Suppressor macrophage (primary cell): ENCODE results near the gene SORBS1.
A peak's percentile ranks its signal among the peaks of the same experiment; 100 is the strongest.
"Not testable (repeated sequence)": the region's sequence is repeated elsewhere in the genome, so short reads cannot be mapped to it uniquely, and the experiment has no call there.

ENCODE experiments used
- DNase-seq, 4 experiments: peaks; one replicate each; pipeline ENCODE4 v3.0.0-alpha.2; 2020 to 2022

The SORBS1 gene

GRCh38 chr10:95482501-95483233 is 78.5 kb downstream of the SORBS1 start:
- no peak for DNase-seq

GRCh38 chr10:95480901-95481491 is 80.2 kb downstream of the SORBS1 start:
- peak in 1 of 4 experiments; percentile 34 for DNase-seq

- DNase-seq: peak in 3 of 4 experiments; percentile 7 to 37 (median 10)
These were observed 80.9 kb downstream of the SORBS1 start for GRCh38 chr10:95480102-95480900.

- no peak for DNase-seq
These were observed 82.2 kb downstream of the SORBS1 start for GRCh38 chr10:95478935-95479334.

GRCh38 chr10:95478185-95478584 is 83.0 kb downstream of the SORBS1 start:
- DNase-seq: no peak

- DNase-seq: no peak
These were observed 84.0 kb downstream of the SORBS1 start for GRCh38 chr10:95477175-95477520.

- DNase-seq: no peak
These were observed 84.5 kb downstream of the SORBS1 start for GRCh38 chr10:95476469-95477174.

- DNase-seq: no peak
These were observed 85.2 kb downstream of the SORBS1 start for GRCh38 chr10:95475827-95476468.

GRCh38 chr10:95475003-95475383 is 86.2 kb downstream of the SORBS1 start:
- DNase-seq: no peak

GRCh38 chr10:95474228-95475002 is 86.8 kb downstream of the SORBS1 start:
- no peak for DNase-seq

- no peak for DNase-seq
These were observed 88.7 kb downstream of the SORBS1 start for GRCh38 chr10:95472304-95473088.

GRCh38 chr10:95469676-95470075 is 91.5 kb downstream of the SORBS1 start:
- DNase-seq: no peak

- DNase-seq: no peak
These were observed 91.9 kb downstream of the SORBS1 start for GRCh38 chr10:95469251-95469650.

GRCh38 chr10:95467642-95468041 is 93.5 kb downstream of the SORBS1 start:
- DNase-seq: not testable (repeated sequence)

- peak in 2 of 4 experiments; percentile 5 to 9 for DNase-seq
These were observed 94.0 kb downstream of the SORBS1 start for GRCh38 chr10:95467162-95467599.

- peak in 2 of 4 experiments; percentile 5 to 9 for DNase-seq
These were observed 94.7 kb downstream of the SORBS1 start for GRCh38 chr10:95466436-95466835.

- no peak for DNase-seq
These were observed 96.9 kb downstream of the SORBS1 start for GRCh38 chr10:95464280-95464679.

GRCh38 chr10:95462740-95463667 is 98.2 kb downstream of the SORBS1 start:
- DNase-seq: no peak

GRCh38 chr10:95461611-95462010 is 99.6 kb downstream of the SORBS1 start:
- no peak for DNase-seq
